ENCODE data around the gene NPR1.
"Not testable (repeated sequence)": the region's sequence is repeated elsewhere in the genome, so short reads cannot be mapped to it uniquely, and the experiment has no call there.

NPR1 gene

DNA sequence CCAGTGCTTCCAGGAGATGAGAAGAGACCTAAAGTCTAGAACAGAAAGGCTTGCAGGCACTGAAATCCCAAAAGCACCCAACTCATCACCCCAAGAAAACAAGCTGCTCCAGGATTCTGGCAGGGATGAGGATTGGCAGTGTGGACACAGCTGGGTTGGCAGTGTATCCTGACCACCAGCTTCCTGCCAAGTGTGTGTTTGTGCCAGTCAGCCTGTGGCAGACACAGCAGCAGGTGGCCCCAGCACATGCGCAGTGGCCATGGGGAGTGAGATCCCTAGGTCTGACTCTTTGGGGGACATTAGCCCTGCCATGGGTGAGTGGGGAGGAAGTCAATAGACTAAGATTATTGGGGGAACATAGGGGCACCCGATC is 28.6 kb upstream of the NPR1 start:
- DNase-seq (ENCODE audit: low spot score): no peak

DNA sequence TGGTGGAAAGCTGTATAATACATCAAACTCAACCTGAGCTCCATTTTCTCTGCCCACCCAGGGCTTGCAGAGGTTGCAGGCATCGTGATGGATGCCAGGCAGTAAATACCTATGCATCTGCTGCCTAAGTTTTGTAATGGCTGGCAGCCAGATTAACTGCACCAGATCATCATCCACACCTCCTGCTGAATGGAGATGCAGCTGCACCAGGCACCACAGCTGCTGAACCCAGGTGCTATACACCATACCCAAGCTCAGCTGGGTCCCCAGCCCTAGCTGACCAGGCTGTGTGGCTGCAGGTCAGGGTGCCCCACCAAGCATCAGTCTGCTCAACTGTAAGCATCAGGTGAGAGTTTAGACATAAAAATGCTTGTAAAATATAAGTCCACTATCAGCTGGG is 26.7 kb upstream of the NPR1 start:
- no peak for DNase-seq (ENCODE audit: low spot score)

DNA sequence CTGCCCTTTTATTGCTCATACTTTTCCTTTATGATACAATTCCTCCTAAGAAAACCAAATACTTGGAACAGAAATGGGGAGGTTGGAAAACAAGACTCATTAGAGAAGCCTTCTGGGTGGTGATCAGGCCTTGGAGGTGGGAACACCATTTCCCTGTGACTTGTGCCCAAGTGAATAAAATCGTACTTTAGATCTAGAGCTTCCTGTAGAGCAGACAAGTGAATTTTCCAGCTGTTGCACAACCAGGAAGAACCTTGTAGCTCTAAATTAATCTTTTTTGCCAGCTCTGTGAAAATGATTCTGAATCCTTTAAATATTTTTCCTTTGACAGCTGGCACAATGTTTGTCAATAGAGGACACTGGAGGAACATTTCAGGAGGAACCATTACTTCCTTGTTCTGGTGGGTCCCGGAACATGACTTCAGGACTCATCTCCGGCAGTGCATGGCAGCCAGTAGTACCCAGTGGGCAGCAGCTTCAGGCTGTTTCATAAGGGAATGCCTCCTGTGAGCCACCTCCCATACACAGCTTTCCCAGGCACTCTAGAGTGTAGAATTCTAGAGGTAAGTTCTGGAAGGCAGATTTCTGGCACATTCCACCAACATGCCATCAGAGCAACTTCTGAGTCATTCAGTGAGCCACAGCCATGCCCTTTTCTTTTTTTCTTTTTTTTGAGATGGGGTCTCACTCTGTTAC is 25.5 kb upstream of the NPR1 start:
- DNase-seq (ENCODE audit: low spot score): no peak

DNA sequence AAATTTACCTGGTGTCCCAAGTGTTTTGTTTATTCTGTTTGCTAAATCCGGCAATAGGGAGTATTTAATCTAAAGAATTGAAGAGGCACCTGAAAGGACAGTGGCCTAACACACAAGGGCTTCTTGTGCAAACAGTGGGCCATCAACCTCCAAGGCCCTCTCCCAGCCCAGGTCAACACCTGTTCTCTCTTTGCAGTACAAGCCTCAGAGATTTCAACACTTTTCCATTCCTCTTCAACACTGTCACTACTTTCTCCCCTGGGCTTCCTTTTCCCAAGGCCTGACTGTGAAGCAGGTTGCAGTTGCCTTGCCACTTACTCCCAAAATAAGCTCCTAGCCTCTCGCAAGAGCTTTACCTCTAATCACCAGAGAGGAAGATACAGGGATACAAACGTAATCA is 23.2 kb upstream of the NPR1 start:
- DNase-seq (ENCODE audit: low spot score): no peak

DNA sequence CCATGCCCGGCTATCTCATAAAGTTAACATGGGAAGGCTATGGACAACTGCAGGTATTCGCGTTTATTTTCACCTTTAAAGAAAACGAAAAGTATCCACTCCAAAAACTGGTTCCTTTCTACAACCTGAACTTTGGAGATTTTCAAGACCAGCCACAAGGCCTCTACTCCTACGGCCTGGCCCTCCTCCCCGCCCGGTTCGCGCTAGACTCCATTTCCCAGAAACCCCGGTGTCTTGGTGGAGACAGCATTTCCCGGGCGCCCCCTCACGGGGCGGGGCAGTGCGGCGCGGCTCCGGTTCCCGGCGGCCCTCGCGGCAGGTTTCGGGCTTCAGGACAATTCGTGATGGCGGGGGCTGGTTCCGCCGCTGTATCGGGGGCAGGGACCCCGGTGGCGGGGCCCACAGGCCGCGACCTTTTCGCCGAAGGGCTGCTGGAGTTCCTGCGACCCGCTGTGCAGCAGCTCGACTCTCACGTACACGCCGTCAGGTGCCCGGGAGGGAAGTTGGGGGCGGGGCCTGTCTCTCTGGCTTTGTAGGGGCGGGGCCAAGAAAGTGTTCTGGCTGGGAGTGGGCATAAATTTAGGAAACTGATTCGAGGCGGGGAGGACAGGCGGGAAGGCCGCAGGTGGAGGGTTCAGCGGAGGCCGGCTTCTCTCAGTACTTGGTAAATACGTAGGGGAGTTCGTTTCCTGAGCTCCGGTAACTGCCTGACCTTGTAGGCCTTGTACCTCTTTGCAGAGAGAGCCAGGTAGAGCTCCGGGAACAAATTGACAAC is 19.9 kb upstream of the NPR1 start, which contains the start of gene SNAPIN:
SNAPIN (plus strand) TSS at position 304 of the 775 bp plus-strand sequence; CDS start at position 345, 41 bp downstream.
- peak; percentile 98 for DNase-seq (ENCODE audit: low spot score)

DNA sequence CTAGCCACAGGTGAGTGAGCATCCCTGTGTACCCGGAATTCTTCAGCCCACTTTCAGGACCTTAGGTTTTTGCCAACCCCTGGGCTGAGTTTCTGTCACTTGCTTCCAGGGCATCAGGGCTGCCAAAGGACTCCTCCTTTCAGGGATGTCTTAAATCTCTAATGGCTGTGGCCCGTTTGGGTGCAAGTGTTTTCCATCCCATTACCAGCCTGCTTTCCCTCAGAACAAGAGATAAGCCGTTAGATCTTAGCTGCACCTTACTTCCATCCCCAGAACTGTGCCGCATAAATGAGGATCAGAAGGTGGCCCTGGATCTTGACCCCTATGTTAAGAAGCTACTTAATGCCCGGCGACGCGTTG is 19.3 kb upstream of the NPR1 start:
- no peak for DNase-seq (ENCODE audit: low spot score)

DNA sequence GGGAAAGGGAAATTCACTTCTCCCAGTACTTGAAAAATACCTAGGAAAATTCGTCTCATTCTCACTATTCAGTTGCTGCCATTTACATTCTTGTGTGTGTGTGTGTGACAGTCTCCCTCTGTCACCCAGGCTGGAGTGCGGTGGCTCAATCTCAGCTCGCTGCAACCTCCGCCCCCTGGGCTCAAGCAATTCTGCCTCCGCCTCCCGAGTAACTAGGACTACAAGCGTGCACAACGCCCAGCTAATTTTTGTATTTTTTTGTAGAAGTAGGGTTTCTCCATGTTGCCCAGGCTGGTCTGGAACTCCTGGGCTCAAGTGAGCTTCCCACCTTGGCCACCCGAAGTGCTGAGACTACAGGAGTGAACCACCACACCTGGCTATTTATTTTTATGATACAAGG is 18.8 kb upstream of the NPR1 start:
- no peak for DNase-seq (ENCODE audit: low spot score)

DNA sequence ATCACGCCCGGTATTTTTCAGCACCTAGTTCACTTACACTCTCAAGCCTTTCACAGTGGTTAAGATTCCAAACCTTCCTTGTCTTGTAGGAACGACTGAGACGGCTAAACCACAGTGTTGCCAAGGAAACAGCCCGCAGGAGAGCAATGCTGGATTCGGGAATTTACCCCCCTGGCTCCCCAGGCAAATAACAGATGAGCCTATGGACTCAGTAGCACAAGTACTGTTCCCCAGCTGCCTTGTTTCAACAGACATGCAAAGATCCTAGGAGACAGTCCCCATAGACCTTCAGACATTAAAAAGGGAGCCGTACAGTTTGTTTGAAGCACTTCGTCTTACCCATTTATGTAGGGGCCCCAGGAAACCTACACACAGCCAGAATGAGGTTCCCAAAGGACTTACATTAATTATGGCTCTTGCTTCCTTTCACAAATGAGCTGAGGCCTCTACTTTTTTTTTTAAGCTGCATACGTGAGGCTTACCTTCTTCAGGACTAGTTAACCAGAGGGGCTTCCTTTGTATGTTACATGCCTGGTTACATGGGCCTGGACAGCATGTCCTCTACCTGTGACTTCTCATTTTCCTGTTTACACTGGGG is 17.3 kb upstream of the NPR1 start:
- no peak for DNase-seq (ENCODE audit: low spot score)

DNA sequence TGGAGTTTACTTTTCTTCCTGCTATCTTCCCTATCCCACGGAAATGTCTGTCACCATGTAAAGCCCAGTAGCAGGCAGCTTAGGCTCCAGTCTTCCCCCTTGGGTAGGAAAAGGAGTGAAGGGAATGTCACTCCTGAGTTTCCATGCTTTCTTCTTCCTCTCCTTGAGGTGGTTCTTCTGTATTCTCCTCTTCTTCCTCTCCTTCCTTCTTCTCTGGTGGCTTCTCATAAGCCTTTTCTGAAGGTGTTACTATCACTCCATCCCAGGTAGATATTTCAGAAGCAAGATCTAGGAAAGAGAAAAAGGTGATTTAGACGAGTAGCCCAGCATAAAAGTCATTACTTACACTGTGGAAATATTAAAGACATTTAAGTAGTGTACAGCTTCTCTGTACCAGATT is 16.2 kb upstream of the NPR1 start:
- no peak for DNase-seq (ENCODE audit: low spot score)

DNA sequence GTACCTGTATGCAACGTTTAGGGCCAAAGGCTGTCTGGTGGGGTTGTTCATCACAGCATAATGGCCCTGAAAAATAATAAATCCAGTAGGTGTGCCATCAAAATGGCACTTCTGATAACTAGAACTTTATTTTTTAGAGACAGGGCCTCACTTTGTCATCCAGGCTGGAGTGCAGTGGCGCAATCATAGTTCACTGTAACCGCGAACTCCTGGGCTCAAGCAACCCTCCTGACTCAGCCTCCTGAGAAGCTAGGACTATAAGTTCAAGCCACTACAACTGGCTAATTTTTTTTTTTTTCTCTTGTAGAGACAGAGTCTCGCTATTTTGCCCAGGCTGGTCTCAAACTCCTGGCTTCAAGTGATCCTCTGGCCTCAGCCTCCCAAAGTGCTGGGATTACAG is 15.3 kb upstream of the NPR1 start:
- no peak for DNase-seq (ENCODE audit: low spot score)

DNA sequence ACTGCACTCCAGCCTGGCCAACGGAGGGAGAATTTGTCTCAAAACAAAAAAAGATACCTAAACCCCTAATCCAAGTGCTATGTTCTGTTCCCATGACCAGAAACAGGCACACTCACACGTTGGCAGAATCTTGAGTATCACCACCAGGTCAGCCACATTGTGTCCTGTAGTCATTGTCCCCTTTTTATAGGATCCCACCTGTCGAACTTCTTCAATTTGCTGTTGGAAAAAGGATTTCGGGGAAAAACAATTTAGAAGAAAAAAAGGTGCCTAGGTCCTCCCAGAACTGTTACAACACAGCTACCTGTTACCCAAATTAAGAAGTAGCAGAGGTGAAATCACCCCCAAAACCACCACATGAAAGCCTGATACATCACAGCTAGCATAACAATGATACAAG is 11.0 kb upstream of the NPR1 start:
- no peak for DNase-seq (ENCODE audit: low spot score)

DNA sequence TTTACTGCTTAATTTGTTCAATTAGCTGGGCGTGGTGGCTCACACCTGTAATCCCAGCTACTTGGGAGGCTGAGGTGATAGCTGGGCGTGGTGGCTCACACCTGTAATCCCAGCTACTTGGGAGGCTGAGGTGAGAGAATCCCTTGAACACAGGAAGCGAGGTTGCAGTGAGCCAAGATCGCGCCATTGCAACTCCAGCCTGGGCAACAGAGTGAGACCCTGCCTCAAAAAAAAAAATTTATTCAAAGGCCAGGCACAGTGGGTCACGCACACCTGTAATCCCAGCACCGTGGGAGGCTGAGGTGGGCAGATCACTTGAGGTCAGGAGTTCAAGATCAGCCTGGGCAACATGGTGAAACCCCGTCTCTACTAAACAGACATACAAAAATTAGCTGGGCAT is 9.8 kb upstream of the NPR1 start:
- not testable (repeated sequence) for DNase-seq (ENCODE audit: low spot score)

DNA sequence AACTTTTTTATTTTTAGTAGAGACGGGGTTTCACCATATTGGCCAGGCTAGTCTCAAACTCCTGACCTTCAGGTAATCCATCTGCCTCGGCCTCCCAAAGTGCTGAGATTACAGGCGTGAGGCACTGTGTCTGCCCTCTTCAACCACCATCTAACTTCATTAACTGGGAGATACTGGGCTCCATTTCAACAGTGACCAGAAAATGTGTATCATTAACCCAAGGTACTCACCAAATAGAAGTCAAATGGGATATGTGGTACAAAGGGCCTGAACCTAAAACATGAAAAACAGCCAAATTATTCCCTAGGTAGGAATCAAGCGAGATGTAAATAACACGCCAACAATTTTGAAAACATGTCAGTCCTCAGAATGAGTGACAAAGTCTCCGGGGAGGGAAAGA is 8.9 kb upstream of the NPR1 start:
- no peak for DNase-seq (ENCODE audit: low spot score)

DNA sequence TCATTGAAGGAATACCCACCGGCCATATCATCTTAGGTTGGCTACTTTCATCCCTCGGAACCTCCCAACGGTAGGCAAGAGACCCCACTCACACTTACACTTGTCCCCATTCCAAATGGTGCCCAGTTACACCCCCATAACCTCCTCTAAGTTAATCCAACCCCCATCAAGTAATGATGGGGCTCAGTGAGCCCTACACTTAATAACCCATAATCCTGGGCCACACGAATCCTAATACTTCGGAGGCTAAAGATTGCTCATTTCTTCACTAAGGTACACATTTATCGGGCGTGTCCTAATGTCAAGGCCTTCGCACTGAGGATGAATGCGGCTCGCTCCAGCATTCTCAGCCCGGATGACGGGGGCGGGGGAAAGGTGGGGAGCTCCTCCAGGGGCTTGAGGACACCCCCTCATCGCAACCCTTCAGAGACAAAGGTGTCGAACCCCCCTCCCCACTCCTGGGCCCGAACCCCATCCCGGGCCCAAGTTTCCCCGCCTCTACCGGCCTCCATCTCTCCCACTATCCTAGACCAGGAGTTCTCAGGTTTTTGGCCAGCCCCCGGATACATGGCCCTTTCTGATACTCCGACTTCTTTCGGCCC is 8.1 kb upstream of the NPR1 start:
- DNase-seq (ENCODE audit: low spot score): no peak

DNA sequence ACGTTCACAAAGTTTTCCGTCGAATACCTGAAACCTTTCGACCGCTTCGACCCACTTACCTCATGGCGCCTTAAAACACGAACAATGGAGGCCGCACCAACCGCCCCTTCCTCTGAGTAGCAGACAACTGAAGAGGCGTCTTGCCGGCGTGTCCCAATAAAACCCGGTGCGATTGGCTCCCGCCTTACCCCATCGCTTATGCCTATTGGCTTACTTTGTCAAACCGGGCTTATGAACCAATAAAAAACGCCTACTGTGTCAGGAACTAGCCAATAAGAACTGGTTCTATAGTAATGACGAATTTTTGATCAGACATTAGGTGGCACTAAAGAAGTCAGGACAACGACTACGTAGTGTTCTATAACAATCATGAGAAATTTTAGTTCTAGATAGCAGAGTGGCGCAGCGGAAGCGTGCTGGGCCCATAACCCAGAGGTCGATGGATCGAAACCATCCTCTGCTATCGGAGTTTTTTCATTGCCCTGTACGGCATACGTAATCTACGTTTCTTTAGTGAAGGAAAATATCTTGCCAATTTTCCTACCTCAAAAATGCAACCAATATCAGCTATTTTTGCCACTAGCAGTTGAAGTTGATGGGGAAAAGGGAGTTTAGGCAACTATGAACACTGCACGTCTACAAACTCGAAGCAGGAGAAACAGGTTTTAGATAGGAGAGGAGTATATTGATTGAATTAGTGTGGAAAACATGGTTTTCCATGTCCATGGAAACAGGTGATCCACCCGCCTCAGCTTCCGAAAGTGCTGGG is 7.4 kb upstream of the NPR1 start, which contains the start of gene ILF2:
ILF2 (minus strand) TSS at position 135 of the 769 bp plus-strand sequence; CDS start at position 64, 71 bp downstream.
- DNase-seq (ENCODE audit: low spot score): peak; percentile 98

DNA sequence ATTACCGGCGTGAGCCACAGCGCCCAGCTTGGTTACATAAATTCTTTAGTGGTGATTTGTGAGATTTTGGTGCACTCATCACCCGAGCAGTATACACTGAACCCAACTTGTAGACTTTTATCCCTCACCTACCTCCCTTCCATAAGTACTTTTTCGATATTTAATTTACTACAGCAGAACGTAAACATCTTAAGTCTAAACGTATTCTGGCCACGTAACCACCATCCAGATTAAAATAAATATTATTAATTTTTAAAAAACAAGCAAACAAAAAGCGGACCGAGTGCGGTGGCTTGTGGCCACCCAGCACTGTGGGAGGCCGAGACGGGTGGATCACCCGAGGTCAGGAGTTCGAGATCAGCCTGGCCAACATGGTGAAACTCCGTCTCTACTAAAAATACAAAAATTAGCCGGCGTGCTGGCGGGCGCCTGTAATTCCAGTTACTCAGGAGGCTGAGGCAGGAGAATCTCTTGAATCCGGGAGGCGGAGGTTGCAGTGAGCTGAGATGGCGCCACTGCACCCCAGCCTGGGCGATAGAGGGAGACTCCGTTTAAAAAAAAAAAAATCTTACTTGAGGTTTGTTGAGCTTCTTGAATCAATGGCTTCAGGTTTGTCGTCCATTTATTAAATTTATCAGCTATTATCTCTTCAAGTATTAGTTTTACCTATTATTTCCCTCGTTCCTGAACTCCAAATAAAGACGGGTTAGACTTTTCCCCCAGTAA is 6.7 kb upstream of the NPR1 start:
- DNase-seq (ENCODE audit: low spot score): not testable (repeated sequence)

DNA sequence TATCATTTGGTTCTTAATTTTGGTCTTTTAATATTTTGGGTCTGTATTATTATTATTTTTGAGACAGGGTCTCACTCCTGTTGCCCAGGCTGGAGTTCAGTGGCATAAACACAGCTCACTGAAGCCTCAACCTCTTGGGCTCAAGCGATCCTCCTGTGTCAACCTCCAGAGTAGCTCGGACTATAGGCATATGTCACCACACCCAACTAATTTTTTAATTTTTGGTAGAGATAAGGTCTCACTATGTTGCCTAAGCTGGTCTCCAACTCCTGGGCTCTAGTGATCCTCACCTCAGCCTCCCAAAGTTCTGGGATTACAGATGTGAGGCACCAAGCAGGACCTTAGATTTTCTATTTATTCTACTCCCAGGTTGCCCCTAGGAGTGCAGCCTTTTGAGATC is 5.0 kb upstream of the NPR1 start:
- no peak for DNase-seq (ENCODE audit: low spot score)

DNA sequence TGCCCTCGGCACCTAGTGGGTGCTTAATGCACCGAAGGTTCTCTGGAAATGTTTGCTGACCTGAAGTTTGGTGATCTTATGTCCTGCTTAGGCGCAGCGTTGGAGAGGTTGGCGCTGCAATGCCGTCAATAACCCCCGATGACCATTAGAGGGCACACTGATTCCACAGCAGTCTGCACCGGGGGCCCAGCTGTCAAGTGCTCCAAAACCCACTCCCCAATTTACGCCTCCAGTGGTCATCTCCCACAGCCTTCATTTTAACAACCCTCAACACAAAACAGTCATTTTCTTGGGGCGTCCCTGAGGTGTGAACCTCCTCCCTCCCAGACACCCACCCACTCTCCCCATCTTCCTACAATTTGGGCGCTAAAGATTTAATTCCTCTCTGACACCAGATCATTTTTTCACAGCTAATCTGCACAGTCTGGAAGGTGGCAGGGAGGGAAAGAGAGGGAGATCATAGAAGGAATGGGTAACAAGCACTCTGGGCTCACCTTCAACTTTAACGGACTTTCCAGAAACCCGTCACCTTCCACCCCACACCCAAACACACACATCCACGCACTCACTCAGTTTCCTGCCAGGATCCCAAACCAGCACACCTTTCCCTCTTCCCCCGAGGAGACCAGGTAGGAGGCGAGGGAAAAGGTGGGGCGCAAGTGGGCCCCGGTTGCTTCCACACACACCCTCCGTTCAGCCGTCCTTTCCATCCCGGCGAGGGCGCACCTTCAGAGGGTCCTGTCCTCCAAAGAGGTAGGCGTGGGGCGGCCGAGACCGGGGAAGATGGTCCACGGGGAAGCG is 570 bp upstream of the NPR1 start:
- DNase-seq (ENCODE audit: low spot score): no peak

DNA sequence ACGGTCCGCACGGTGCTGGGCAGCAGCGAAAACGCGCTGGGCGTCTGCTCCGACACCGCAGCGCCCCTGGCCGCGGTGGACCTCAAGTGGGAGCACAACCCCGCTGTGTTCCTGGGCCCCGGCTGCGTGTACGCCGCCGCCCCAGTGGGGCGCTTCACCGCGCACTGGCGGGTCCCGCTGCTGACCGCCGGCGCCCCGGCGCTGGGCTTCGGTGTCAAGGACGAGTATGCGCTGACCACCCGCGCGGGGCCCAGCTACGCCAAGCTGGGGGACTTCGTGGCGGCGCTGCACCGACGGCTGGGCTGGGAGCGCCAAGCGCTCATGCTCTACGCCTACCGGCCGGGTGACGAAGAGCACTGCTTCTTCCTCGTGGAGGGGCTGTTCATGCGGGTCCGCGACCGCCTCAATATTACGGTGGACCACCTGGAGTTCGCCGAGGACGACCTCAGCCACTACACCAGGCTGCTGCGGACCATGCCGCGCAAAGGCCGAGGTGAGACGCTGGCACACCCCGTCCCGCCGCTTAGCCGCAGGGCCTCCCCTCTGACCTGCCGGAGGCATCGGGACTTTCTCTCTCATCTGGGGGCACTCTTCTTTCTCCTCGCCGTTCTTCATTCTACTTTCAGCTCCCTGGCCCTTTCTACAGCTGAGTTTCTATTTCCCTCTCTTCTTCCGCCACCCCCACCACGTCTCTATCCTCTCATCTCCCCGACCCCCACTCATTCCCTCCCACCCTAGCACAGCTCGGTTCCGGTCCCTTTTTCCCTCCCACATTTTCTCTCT is 1.0 kb downstream of the NPR1 start:
- DNase-seq (ENCODE audit: low spot score): no peak

DNA sequence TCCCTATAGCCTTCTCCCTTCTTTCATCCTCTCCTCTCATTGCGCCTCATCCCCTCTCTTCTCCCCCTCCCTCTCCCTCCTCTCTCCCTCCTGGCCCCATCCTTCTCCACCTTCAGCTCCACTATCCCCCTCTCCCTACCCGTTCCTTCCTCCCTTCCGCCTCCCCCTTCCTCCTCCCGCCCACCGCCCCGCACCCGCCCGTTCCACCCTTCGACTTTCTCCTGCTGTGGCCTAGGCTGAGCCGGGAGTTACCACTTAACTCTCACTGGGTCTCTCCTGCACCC is 1.6 kb downstream of the NPR1 start:
- DNase-seq (ENCODE audit: low spot score): no peak
